HG03442 (cell line): ENCODE results near the gene PARN.
"Not testable (repeated sequence)": the region's sequence is repeated elsewhere in the genome, so short reads cannot be mapped to it uniquely, and the experiment has no call there.

Experiments used
- ATAC-seq: cut with Tn5 transposase; IDR thresholded peaks from one replicate; pipeline ENCODE4 v1.9.1; 2021; ENCODE audit warnings: mild to moderate bottlenecking, moderate library complexity; ENCODE audit not compliant: unreplicated experiment

The PARN gene, protein sequence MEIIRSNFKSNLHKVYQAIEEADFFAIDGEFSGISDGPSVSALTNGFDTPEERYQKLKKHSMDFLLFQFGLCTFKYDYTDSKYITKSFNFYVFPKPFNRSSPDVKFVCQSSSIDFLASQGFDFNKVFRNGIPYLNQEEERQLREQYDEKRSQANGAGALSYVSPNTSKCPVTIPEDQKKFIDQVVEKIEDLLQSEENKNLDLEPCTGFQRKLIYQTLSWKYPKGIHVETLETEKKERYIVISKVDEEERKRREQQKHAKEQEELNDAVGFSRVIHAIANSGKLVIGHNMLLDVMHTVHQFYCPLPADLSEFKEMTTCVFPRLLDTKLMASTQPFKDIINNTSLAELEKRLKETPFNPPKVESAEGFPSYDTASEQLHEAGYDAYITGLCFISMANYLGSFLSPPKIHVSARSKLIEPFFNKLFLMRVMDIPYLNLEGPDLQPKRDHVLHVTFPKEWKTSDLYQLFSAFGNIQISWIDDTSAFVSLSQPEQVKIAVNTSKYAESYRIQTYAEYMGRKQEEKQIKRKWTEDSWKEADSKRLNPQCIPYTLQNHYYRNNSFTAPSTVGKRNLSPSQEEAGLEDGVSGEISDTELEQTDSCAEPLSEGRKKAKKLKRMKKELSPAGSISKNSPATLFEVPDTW

DNA sequence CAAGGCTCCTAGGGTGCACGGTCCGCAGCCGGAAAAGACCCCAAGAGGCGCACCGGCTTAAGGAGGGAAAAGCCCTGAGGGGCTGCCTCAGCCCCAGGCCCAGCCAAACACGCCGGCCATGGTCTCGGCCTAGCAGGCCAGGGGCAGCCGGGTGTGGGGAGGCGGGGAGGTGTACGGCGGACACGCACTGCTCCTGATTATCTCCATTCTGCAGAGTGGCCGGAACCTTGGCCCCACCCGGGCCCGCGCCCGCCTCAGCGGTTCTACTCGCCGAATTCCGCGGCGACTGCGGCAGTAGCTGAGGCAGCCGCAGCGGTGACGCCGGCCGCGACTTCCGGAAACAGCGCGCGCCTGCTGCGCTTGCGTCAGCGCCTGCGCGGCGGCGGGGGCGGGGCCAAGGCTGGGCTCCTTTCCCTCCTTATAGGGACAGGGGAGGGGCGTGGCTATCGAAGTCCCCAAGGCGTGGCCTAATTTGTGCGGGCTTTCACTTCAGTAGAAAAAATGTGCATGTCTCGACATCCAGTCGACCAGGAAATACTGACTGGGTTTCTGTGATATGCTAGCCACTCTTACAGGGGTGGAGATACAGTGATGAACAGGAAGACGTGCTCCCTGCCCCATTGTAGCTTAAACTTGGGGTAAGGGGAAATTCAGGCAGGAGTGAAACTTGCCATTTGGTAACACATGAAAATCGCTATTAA is at the start of gene PARN:
TSS of gene PARN (minus strand) at position 342 of the 701 bp plus-strand sequence. CDS start at position 207, 135 bp downstream.
- ATAC-seq: peak; percentile 39

DNA sequence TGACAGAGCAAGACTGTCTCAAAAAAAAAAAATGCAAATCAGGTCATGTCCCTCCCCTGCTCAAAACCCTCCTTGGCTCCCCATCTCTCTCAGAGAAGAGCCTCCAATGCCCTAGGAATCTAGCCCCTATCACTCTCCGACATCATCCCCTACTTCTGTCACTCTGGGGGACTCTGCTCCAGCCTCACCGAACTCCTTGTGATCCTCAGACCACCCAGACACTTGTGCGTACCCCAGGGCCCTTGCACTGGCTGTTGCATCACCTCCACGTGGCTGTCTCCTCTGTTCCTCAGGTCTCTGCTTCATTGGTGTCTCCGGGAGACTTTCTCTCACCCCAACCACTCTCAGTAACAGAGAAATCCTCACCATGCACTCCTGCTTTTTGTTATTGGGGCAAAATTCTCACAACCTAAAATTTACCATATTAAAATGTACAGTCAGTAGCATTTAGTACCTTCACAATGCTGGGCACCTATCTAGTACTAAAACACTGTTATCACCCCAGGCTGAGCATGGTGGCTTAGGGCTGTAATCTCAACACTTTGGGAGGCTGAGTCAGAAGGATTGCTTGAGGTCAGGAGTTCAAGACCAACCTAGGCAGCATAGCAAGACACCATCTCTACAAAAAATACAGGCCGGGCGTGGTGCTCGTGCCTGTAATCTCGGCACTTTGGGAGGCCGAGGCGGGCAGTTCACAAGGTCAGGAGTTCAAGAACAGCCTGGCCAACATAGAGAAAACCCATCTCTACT is 48.9 kb upstream of the PARN start:
- no peak for ATAC-seq

DNA sequence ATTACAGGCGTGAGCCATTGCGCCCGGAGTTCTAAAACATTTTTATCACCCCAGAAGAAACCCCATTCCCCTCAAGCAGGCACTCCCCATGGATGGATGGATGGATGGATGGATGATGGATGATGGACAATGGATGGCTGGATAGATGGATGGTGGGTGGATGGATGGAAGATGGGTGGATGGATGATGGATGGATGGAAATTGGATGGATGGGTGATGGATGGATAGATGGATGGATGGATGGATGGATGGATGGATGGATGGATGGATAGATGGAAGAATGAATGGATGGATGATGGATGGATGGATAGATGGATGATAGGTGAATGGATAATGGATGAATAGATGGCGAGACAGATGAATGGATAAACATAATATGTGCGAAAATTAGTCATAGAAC is 47.6 kb upstream of the PARN start:
- no peak for ATAC-seq

DNA sequence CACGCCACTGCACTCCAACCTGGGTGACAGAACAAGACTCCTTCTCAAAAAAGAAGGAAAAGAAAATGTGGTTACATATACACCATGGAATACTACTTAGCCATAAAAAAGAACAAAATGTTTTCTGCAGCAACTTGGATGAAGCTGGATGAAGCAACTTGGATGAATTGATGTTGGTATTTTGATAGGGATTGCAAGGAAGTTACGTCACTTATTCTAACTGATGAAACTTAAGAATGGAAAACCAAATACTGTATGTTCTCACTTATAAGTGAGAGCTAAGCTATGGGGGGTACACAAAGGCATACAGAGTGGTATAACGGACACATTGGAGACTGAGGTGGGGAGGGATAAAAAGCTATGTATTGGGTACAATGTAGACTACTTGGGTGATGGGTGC is 46.6 kb upstream of the PARN start:
- no peak for ATAC-seq

DNA sequence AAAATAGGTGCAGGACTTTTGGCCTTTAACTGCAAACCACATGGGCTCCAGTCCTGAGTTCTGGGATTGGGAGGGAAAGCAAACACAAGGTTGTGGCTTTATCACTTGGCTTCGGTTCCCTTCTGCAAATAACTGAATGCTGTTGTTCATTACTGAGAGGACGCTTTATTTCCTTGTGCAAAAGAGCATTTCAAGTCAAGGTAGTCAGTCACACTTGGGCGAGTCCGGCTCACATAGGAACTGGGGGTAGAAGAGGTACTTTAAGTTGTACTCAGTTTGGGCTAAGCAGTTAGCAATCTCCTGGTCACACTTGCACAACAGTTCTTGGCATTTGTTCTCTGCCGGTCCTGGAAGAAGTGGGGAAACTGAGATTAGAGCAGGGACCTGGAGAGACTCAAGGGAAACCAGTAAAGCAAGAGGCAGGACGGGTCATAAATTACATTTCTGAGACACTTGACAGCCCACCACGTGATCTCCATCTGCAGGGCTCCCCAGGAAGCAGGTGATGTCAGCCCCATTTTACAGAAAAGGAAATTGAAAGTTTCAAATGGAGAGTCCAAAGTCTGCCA is 42.4 kb upstream of the PARN start:
- peak; percentile 68 for ATAC-seq

DNA sequence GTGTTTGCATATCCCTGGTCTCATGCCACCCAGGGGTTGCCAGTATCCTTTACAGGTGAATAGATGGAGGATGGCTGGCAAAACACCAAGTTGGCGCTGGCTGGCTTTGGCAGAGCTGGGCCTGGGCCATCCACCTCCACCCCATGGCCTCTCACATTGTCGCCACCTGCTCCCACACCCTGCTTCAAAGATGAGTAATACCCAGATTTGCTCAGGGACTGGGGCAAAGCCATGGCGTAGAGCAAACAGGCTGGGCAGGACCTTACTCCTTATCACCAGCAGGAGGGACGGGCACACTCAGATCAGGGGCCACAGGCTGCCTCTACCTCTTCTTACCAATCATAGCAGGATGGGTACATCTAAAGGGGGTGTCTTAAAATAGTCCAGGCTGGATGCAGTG is 39.7 kb upstream of the PARN start:
- ATAC-seq: no peak

DNA sequence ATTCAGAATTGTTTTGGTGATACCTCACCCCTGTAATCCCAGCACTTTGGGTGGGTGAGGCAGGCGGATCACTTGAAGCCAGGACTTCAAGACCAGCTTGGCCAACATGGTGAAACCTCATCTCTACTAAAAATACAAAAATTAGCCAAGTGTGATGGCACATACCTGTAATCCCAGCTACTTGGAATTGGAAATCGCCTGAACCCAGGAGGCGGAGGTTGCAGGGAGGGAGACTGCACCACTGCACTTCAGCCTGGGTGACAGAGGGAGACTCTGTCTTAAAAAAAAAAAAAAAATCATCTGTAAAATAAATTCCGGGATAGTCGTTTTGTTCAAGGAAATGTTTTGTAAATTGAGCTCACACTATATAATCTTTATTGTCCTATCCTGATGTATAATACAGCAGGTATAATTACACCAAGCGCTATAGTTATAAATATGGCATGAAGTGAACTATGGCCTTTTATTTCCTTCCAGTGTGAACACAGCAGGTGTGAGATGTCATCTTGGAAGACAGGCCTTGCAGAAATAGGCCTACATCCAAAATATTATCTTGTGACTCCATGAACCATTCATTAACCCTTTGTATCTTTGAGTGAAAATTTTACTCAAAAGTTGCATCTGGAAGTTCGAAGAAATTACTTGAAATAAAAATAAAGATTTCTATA is 38.6 kb upstream of the PARN start:
- ATAC-seq: no peak

DNA sequence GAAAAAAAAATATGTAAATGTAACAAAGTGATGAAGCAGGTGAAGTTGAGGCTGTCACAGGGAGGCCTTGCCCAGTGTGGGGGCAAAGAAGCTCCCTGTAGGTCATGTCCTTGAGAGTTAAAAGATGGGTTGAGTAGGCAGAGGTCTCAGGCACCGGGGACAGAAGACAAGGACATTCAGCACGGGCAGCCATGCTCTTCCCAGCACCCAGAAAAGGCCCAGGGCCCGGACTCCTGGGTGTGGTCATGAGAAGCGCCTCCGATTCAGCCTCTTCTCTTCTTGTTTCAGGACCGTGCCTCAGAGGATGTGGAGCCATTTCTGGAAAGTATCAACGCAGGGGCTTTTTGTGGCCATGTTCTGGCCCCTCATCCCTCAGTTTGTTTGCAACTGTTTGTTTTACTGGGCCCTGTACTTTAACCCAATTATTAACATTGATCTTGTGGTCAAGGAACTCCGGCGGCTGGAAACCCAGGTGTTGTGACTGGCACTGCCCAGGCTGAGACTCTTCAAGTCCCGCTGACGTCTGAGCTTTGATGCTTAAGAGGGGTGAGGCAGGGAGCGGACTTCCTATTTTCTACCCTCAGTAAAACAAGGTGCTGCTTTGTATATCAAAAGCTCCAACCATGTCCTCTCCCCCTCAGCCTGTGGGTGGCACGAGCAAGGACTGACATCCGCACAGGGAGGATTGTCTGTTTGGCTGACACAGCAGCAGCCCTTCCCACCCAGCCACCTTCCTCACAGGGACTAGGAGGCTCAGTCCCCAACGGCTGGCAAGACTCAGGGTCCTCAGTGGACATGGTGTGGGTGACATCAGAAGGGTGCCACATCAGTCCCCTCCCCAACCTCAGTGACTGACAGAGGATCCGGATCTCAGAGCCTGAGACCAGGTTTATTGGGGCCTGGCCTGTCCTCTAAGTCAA is 37.5 kb upstream of the PARN start:
- no peak for ATAC-seq

DNA sequence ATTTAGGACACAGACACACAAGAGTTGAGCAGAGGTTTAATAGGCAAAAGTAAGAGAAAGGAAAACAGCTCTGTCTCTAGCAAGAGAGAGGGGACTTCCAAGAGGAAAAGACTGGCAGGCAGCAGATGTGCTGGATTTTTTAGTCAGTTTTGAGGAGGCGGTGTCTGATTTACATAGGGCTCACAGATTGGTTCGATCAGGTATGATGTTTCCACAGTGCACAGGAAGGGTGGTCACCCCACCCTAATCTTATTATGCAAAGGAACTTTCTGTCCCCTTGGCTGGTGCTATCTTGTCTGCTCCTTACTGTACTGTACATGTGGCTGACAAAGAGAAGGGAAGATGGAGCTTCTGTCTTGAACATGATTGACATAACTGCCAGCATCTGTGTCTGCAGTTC is 28.0 kb upstream of the PARN start:
- ATAC-seq: peak; percentile 74

DNA sequence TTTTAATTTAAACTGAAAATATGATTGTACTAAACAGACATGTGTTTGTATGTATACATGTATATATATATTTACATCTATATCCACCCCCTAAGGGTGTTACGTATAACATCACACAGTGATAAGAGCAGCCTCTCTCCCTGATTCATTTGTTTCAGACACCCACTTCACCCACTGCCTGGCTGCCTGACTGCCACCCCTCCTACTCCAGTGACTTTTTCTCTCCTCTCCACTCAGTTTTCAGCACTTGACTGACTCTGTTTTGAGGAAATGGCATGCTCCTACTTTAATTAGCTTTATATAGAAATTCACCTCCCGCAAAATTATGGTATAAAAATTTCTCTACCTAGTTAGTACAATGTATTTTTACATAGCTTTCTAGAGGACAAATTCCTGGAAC is 22.7 kb upstream of the PARN start:
- ATAC-seq: no peak

DNA sequence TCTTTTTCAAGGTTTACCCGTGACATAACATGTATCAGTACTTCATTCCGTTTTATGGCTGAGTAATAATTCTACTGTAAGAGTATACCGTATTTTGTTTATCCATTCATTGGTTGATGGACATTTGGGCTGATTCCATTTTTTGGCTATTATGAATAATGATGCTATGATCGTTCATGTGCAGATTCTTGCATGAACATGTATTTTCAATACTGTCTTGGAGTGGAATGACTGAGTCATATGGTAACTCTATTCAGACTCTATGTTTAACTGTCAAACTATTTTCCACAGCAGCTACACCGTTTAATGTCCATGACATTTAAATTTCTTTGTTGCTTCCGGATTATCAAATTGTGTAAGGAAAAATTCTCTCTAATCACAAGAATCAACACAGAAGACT is 20.6 kb upstream of the PARN start:
- no peak for ATAC-seq

DNA sequence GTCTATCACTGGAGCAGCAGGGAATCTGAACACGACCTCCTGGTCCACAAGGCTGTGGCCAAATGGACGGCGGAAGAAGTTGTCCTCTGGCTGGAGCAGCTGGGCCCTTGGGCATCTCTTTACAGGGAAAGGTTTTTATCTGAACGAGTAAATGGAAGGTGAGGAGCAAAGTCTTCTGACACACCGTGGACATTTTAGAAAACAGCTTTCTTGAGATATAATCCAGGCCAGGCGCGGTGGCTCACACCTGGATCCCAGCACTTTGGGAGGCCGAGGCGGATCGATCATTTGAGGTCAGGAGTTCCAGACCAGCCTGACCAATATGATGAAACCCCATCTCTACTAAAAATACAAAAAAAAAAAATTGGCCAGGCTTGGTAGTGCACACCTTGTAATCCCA is 19.8 kb upstream of the PARN start:
- no peak for ATAC-seq

DNA sequence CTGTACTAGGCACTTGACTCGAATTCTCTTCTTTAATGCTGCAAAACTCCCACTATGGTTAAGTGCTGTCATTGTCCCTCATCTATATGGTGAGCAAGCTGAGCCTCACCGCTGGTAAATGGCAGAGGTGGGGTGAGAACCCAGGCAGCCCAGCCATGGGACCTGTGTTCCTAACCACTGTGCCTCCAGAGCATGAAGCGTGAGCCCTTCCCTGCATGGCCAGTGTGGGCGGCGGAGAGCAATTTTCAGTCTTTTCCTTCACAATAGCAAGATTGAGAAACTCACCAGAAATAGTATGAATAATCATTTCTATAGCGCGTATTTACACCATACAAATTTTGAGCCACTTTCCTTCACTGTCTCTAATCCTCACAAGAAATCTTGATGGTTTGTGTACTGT is 11.9 kb upstream of the PARN start:
- no peak for ATAC-seq

DNA sequence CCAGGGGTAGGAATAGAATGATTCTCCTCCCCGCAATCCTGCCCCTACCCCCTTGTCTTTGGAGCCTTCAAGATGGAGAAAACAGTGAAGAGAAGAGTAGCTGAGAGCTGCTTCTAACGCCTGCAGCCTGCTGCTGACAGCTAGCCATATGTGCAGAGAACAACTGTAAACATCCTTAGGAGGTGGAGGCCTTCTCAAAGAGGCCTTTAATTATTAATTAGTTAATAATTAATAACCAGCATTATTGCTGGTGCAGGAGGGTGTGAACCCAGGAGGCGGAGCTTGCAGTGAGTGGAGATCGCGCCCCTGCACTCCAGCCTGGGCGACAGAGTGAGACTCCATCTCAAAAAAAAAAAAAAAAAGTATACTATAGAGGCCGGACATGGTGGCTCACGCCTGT is 11.1 kb upstream of the PARN start:
- ATAC-seq: no peak

DNA sequence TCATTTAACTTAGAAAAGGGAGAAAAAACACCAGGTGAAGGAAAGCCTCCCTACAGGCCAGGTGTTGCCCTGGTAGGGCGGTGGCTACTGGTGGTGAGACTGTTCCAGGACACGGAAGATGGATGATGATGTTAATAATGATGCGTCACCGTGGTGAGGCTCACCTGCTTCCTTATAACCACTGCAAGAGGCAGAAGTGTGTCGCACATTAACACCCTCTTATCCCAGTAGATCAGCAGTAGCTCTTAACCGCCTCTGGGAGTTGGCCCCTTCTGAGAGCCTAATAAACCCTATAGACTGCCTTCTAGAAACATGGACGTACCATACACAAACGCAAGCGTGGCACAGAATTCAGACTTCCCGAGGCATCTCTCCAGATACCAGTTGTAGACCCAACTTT is 10.5 kb upstream of the PARN start:
- ATAC-seq: no peak

DNA sequence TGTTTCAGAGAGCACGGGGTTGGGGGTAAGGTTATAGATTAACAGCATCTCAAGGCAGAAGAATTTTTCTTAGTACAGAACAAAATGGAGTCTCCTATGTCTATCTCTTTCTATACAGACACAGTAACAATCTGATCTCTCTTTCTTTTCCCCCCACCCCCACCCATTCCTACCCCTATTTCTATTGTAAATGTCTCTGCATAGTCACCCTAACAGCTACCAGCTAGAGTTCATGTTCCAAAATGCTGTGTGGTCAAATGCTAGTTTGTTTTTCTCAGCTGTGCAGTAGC is 6.8 kb upstream of the PARN start:
- not testable (repeated sequence) for ATAC-seq

DNA sequence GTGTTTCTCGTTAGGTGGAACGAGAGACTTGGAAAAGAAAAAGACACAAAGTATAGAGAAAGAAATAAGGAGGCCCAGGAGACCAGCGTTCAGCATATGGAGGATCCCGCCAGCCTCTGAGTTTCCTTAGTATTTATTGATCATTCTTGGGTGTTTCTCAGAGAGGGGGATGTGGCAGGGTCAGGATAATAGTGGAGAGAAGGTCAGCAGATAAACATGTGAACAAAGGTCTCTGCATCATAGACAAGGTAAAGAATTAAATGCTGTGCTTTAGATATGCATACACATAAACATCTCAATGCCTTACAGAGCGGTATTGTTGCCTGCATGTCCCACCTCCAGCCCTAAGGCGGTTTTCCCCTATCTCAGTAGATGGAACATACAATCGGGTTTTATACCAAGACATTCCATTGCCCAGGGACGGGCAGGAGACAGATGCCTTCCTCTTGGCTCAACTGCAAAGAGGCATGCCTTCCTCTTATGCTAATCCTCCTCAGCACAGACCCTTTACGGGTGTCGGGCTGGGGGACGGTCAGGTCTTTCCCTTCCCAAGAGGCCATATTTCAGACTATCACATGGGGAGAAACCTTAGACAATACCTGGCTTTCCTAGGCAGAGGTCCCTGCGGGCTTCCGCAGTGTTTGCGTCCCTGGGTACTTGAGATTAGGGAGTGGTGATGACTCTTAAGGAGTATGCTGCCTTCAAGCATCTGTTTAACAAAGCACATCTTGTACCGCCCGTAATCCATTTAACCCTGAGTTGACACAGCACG is 6.3 kb upstream of the PARN start:
- ATAC-seq: not testable (repeated sequence)

DNA sequence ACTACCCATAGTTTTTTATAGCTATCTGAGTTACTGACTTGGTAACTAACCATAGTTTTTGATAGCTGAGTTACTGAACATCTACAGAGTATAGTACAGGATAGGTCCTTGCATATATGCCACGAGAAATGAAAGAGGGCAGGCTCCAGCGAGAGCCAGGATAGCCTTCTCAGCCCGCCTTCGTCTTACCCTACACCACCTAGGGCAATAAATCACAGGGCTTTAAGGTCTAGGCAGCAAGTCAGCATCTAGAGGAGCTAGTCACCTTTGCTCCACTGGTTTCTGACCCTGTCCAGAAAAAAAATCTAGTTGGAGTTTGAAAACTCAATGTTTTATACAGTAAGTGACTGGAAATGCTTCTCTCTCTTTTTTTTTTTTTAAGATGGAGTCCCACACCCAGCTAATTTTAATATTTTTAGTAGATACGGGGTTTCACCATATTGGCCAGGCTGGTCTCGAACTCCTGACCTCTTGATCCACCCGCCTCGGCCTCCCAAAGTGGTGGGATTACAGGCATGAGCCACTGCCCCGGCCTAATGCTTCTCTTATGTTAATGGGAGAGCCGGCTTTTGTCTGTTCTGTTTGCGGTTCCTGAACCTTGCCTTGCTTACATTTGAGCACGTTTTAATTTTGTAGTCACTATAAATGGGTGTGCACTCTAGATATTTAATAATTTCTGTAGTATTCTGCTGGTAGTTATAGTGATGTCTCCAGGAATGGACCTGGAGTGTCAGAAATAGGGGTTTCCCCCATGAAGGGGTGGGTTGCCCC is 5.5 kb upstream of the PARN start:
- ATAC-seq: no peak
